Measurements from ENCODE around the gene RAVER1. TPM values are rescaled to one million over a fixed set of nuclear protein-coding genes. Genes with fewer than 3 reads are reported as not detected.
A peak's percentile ranks its signal among the peaks of the same experiment; 100 is the strongest.

Gene RAVER1
- total RNA-seq, 1 experiment from 2014 or later = 87.7 TPM

DNA sequence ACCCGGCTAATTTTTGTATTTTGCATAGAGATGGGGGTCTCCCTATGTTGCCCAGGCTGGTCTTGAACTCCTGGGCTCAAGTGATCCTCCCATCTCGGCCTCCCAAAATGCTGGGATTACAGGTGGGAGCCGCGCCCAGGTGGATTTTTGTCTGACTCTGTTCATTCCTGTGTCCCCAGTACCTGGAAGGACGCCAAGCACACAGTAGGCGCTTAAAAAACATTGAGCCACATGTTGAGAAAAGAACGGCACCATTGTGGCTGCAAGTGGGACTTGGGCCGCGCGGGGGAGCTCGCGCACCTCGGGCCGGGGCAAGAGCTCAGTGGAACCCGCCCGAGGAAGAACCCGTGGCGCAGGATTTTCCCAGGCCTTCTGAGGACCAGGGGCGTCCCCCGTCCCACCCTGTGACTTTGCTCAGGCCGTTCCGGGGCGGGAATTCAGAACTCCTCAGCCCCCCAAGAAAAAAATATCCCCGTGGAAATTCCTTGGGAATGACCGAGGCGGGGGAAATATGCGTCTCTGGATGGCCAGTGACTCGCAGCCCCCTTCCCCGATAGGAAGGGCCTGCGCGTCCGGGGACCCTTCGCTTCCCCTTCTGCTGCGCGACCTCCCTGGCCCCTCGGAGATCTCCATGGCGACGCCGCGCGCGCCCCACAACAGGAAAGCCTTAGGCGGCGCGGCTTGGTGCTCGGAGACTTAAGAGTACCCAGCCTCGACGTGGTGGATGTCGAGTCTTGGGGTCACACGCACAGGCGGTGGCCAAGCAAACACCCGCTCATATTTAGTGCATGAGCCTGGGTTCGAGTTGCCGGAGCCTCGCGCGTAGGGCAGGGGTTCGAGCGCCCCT lies 63.8 kb downstream of the RAVER1 start:
- Histone ChIP-seq H3K4me3 (ENCODE audit: low read depth, low read length, poor library complexity, severe bottlenecking) (peak overlapping the region; percentile 32), H3K36me3 (ENCODE audit: insufficient read depth, low read length, poor library complexity, severe bottlenecking) (no peaks in the 10 kb centered on the region), H3K4me1 (ENCODE audit: insufficient read depth, low read length, poor library complexity, severe bottlenecking) (peaks cover 6% of the 10 kb centered on the region), H3K27me3 (replicated peaks; ENCODE audit: insufficient read depth, low read depth, low read length, poor library complexity) (no peaks in the 10 kb centered on the region), H3K9me3 (ENCODE audit: low read depth, low read length, poor library complexity, severe bottlenecking) (no peaks in the 10 kb centered on the region), H3K27ac (ENCODE audit: low read depth, low read length, poor library complexity, severe bottlenecking) (no peak overlapping the region)
- intact Hi-C loops (cut with micrococcal nuclease; ENCODE audit: unreplicated experiment) = loop anchor here (1.0 kb wide), 1 partner anchor 120 kb away; no protein-coding TSS in a partner anchor
- ChIA-PET CTCF (interaction anchor here (0.6 to 3.1 kb wide), 10 partner anchors 10 to 202 kb away, joined by 3 to 50 read pairs (median 6); partner anchors contain the start of genes ICAM5 and TYK2), POLR2A (ENCODE audit: low non-redundant PET) (no interaction called here)
- TF ChIP-seq EZH2 (IDR thresholded peaks at IDR 0.05; ENCODE audit: borderline replicate concordance, low read depth, low read length, poor library complexity, severe bottlenecking) = no peak
- TF ChIP-seq, protein P1, sequence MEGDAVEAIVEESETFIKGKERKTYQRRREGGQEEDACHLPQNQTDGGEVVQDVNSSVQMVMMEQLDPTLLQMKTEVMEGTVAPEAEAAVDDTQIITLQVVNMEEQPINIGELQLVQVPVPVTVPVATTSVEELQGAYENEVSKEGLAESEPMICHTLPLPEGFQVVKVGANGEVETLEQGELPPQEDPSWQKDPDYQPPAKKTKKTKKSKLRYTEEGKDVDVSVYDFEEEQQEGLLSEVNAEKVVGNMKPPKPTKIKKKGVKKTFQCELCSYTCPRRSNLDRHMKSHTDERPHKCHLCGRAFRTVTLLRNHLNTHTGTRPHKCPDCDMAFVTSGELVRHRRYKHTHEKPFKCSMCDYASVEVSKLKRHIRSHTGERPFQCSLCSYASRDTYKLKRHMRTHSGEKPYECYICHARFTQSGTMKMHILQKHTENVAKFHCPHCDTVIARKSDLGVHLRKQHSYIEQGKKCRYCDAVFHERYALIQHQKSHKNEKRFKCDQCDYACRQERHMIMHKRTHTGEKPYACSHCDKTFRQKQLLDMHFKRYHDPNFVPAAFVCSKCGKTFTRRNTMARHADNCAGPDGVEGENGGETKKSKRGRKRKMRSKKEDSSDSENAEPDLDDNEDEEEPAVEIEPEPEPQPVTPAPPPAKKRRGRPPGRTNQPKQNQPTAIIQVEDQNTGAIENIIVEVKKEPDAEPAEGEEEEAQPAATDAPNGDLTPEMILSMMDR (conservative IDR thresholded peaks at IDR 0.05; ENCODE audit: low read depth, low read length) = peak; percentile 93
- DNase-seq (ENCODE audit: low spot score) = peak; percentile 86
- BruUV-seq (replicated peaks) = no TSS peak

DNA sequence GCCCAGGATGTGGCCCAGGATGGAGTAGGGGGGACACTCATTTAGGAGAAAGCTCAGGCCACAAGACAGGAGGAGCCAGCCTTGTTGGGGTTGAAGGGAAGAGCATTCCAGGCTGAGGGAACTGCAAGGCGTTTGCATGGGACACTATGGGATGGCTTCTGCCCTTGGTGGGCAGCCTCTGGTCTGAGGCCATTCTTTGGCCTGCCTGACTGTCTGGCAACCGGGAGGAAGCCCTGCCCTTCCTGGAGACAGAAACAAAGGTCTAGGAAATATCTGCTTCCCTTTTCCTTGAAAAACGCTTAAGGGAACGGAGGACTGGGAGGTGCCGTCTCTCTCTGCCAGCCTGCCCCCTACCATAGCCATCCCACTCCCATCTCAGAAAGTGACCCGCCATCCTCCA lies 65.3 kb downstream of the RAVER1 start:
- no peak overlapping the region for H3K27ac ChIP-seq (ENCODE audit: low read depth, low read length, poor library complexity, severe bottlenecking)
- intact Hi-C loops (cut with micrococcal nuclease; ENCODE audit: unreplicated experiment) = no loop called here
- BruUV-seq (replicated peaks) = no TSS peak
- ChIA-PET CTCF (no interaction called here), POLR2A (ENCODE audit: low non-redundant PET) (no interaction called here)
- no peak for DNase-seq (ENCODE audit: low spot score)
- peaks cover 6% of the 10 kb centered on the region for H3K4me1 ChIP-seq (ENCODE audit: insufficient read depth, low read length, poor library complexity, severe bottlenecking)
- H3K9me3 ChIP-seq (ENCODE audit: low read depth, low read length, poor library complexity, severe bottlenecking) = no peaks in the 10 kb centered on the region
- TF ChIP-seq EZH2 (IDR thresholded peaks at IDR 0.05; ENCODE audit: borderline replicate concordance, low read depth, low read length, poor library complexity, severe bottlenecking) = no peak
- TF ChIP-seq, protein P1 (conservative IDR thresholded peaks at IDR 0.05; ENCODE audit: low read depth, low read length) = no peak
- H3K27me3 ChIP-seq (replicated peaks; ENCODE audit: insufficient read depth, low read depth, low read length, poor library complexity) = no peaks in the 10 kb centered on the region
- no peaks in the 10 kb centered on the region for H3K36me3 ChIP-seq (ENCODE audit: insufficient read depth, low read length, poor library complexity, severe bottlenecking)
- H3K4me3 ChIP-seq (ENCODE audit: low read depth, low read length, poor library complexity, severe bottlenecking) = no peak overlapping the region

DNA sequence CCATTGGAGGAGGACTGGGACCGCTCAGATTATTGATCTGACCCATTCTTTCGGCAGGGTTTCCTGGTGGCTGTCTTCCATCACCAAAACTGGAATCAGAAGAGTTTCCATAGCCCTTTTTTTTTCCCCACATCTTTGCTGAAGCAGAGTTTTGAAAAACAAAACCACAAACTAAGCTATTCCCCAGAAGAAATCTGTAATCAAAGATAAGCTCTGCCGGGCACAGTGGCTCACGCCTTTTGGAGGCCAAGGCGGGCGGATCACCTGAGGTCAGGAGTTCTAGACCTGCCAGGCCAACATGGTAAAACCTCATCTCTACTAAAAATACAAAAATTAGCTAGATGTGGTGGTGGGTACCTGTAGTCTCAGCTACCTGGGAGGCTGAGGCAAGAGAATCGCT lies 66.6 kb downstream of the RAVER1 start:
- ChIA-PET CTCF (interaction anchor here (1.0 kb wide), 1 partner anchor 122 kb away, joined by 8 read pairs; no protein-coding TSS in a partner anchor), POLR2A (ENCODE audit: low non-redundant PET) (interaction anchor here (0.6 kb wide), 1 partner anchor 57 kb away, joined by 7 read pairs; no protein-coding TSS in a partner anchor)
- no peak overlapping the region for H3K4me3 ChIP-seq (ENCODE audit: low read depth, low read length, poor library complexity, severe bottlenecking)
- TF ChIP-seq, protein P1 (conservative IDR thresholded peaks at IDR 0.05; ENCODE audit: low read depth, low read length) = no peak
- no peak for TF ChIP-seq EZH2 (IDR thresholded peaks at IDR 0.05; ENCODE audit: borderline replicate concordance, low read depth, low read length, poor library complexity, severe bottlenecking)
- H3K4me1 ChIP-seq (ENCODE audit: insufficient read depth, low read length, poor library complexity, severe bottlenecking) = peaks cover 6% of the 10 kb centered on the region
- no peaks in the 10 kb centered on the region for H3K36me3 ChIP-seq (ENCODE audit: insufficient read depth, low read length, poor library complexity, severe bottlenecking)
- no peaks in the 10 kb centered on the region for H3K9me3 ChIP-seq (ENCODE audit: low read depth, low read length, poor library complexity, severe bottlenecking)
- intact Hi-C loops (cut with micrococcal nuclease; ENCODE audit: unreplicated experiment) = no loop called here
- H3K27me3 ChIP-seq (replicated peaks; ENCODE audit: insufficient read depth, low read depth, low read length, poor library complexity) = no peaks in the 10 kb centered on the region
- no peak for DNase-seq (ENCODE audit: low spot score)
- H3K27ac ChIP-seq (ENCODE audit: low read depth, low read length, poor library complexity, severe bottlenecking) = no peak overlapping the region
- no TSS peak for BruUV-seq (replicated peaks)

Other genes with a start within 250 kb of the RAVER1 start
- 15.2 and 17.3 TPM in 2 replicates for gene SHFL, start 247.2 kb downstream of the RAVER1 start, total RNA-seq (2021)
- gene ANGPTL6, start 230.9 kb downstream of the RAVER1 start, total RNA-seq (2021) = not detected in 2 replicates
- 116 and 132 TPM in 2 replicates for gene PPAN, start 227.2 kb downstream of the RAVER1 start, total RNA-seq (2021)
- gene P2RY11, start 221.8 kb downstream of the RAVER1 start, total RNA-seq (2021) = 32.2 and 39.4 TPM in 2 replicates
- 260 and 266 TPM in 2 replicates for gene EIF3G, start 213.6 kb downstream of the RAVER1 start, total RNA-seq (2021)
- gene DNMT1, start 138.6 kb downstream of the RAVER1 start, total RNA-seq (2021) = 371 and 383 TPM in 2 replicates
- gene S1PR2, start 102.2 kb downstream of the RAVER1 start, total RNA-seq (2021) = 8.4 and 10.0 TPM in 2 replicates
- 107 and 112 TPM in 2 replicates for gene MRPL4, start 81.3 kb downstream of the RAVER1 start, total RNA-seq (2021)
- gene ICAM1, start 62.4 kb downstream of the RAVER1 start, total RNA-seq (2021) = 1.7 and 2.2 TPM in 2 replicates
- 0.58 and 1.5 TPM in 2 replicates for gene ICAM4, start 46.6 kb downstream of the RAVER1 start, total RNA-seq (2021)
- gene ICAM5, start 43.6 kb downstream of the RAVER1 start, total RNA-seq (2021) = 4.6 and 6.9 TPM in 2 replicates
- 7.2 TPM in 2 replicates for gene ZGLP1, start 23.7 kb downstream of the RAVER1 start, total RNA-seq (2021)
- 26.7 and 29.9 TPM in 2 replicates for gene FDX2, start 17.5 kb downstream of the RAVER1 start, total RNA-seq (2021)
- gene ICAM3, start 6.1 kb upstream of the RAVER1 start, total RNA-seq (2021) = 2.6 and 3.2 TPM in 2 replicates
- 118 and 121 TPM in 2 replicates for gene TYK2, start 47.0 kb upstream of the RAVER1 start, total RNA-seq (2021)
- gene CDC37, start 70.0 kb upstream of the RAVER1 start, total RNA-seq (2021) = 272 and 288 TPM in 2 replicates
- gene PDE4A, start 87.0 kb upstream of the RAVER1 start, total RNA-seq (2021) = 32.5 and 40.1 TPM in 2 replicates
- 112 TPM in 2 replicates for gene KEAP1, start 169.8 kb upstream of the RAVER1 start, total RNA-seq (2021)
- gene S1PR5, start 183.9 kb upstream of the RAVER1 start, total RNA-seq (2021) = 0.41 and 1.1 TPM in 2 replicates
- gene ATG4D, start 210.4 kb upstream of the RAVER1 start, total RNA-seq (2021) = 52.1 and 57.1 TPM in 2 replicates
- 45.2 and 47.8 TPM in 2 replicates for gene KRI1, start 232.5 kb upstream of the RAVER1 start, total RNA-seq (2021)
- gene CDKN2D, start 235.4 kb upstream of the RAVER1 start, total RNA-seq (2021) = 12.7 and 14.6 TPM in 2 replicates

Data from A673 (cell line).